ENCODE results near the gene BDKRB1.

Gene BDKRB1

DNA sequence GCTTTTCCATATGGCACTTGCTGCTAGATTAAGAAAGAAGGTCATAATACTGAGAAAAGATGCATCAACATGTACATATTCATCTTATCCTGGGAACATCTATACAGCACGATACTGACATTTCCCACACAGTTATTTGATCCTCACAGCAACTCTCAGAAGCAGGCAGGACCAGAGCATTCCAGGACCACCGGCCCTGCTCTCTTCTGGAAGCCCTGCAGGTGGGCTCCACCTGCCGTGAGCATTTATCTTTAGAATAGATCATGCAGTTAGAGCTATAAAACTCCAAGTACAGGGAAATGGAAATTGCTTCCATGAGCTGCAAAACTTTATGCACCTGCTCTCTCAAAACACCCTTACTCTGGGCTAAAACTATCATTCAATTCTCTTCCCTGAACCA, 5.5 kb upstream of the BDKRB1 start:
- H3K9me3 ChIP-seq (ENCODE audit: insufficient read depth, low read length), result no peaks in the 10 kb centered on the region
- no peaks in the 10 kb centered on the region for H3K79me2 ChIP-seq (ENCODE audit: insufficient read depth, low read length)
- H3K4me2 ChIP-seq (ENCODE audit: low read depth, low read length, poor library complexity, severe bottlenecking), result no peak overlapping the region
- no peaks in the 10 kb centered on the region for H3K9me2 ChIP-seq (replicated peaks; ENCODE audit: insufficient read depth, low read length)
- no peaks in the 10 kb centered on the region for H3F3A ChIP-seq (ENCODE audit: insufficient read depth)
- no peak overlapping the region for H2AFZ ChIP-seq (ENCODE audit: low read depth, low read length, severe bottlenecking)
- H3K27me3 ChIP-seq (ENCODE audit: low read length), result no peaks in the 10 kb centered on the region; the same call in 1 of the 2 replicates
- H3K9ac ChIP-seq (ENCODE audit: low read length), result no peak overlapping the region
- H3K36me3 ChIP-seq (ENCODE audit: low read length), result no peaks in the 10 kb centered on the region
- H3K27ac ChIP-seq (ENCODE audit: low read depth, low read length), result no peak overlapping the region
- H3K4me3 ChIP-seq (ENCODE audit: insufficient read depth, low read length, poor library complexity, severe bottlenecking), result no peak overlapping the region
- no peak for TF ChIP-seq EZH2phosphoT487 (conservative IDR thresholded peaks at IDR 0.05; ENCODE audit: low read length)
- TF ChIP-seq, protein P1, sequence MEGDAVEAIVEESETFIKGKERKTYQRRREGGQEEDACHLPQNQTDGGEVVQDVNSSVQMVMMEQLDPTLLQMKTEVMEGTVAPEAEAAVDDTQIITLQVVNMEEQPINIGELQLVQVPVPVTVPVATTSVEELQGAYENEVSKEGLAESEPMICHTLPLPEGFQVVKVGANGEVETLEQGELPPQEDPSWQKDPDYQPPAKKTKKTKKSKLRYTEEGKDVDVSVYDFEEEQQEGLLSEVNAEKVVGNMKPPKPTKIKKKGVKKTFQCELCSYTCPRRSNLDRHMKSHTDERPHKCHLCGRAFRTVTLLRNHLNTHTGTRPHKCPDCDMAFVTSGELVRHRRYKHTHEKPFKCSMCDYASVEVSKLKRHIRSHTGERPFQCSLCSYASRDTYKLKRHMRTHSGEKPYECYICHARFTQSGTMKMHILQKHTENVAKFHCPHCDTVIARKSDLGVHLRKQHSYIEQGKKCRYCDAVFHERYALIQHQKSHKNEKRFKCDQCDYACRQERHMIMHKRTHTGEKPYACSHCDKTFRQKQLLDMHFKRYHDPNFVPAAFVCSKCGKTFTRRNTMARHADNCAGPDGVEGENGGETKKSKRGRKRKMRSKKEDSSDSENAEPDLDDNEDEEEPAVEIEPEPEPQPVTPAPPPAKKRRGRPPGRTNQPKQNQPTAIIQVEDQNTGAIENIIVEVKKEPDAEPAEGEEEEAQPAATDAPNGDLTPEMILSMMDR (IDR thresholded peaks at IDR 0.05; ENCODE audit: insufficient read depth, low read length, poor library complexity, severe bottlenecking), result no peak
- H4K20me1 ChIP-seq (ENCODE audit: low read depth, low read length), result no peaks in the 10 kb centered on the region

DNA sequence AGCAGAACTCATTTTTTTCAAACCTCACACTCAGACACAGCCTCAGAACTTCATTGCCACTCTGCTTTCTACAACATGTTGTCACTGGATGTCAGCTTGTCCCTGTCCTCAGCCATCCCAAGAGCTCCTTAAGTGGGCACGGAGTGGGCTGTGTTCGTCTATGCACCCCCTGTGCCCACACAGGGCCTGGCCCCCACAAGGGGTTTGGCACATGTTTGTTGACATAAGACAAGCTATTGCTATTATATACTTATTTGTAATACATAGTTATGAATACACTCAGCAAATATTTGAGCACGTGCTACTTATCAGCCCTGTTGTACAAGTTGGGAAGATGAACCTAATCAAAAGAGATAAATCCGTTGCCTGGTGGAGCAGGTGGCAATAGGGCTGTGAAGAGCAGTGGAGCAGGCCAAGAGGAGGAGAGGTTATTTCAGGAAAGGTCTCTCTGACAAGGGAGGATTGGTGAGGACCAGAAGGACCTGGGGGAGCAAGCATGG, 4.3 kb upstream of the BDKRB1 start:
- H2AFZ ChIP-seq (ENCODE audit: low read depth, low read length, severe bottlenecking), result no peak overlapping the region
- H3K4me2 ChIP-seq (ENCODE audit: low read depth, low read length, poor library complexity, severe bottlenecking), result no peak overlapping the region
- no peaks in the 10 kb centered on the region for H4K20me1 ChIP-seq (ENCODE audit: low read depth, low read length)
- TF ChIP-seq, protein P1 (IDR thresholded peaks at IDR 0.05; ENCODE audit: insufficient read depth, low read length, poor library complexity, severe bottlenecking), result no peak
- TF ChIP-seq EZH2phosphoT487 (conservative IDR thresholded peaks at IDR 0.05; ENCODE audit: low read length), result no peak
- no peak overlapping the region for H3K9ac ChIP-seq (ENCODE audit: low read length)
- no peaks in the 10 kb centered on the region for H3K36me3 ChIP-seq (ENCODE audit: low read length)
- H3F3A ChIP-seq (ENCODE audit: insufficient read depth), result no peaks in the 10 kb centered on the region
- no peaks in the 10 kb centered on the region; the same call in 1 of the 2 replicates for H3K27me3 ChIP-seq (ENCODE audit: low read length)
- H3K9me3 ChIP-seq (ENCODE audit: insufficient read depth, low read length), result no peaks in the 10 kb centered on the region
- H3K9me2 ChIP-seq (replicated peaks; ENCODE audit: insufficient read depth, low read length), result no peaks in the 10 kb centered on the region
- no peak overlapping the region for H3K27ac ChIP-seq (ENCODE audit: low read depth, low read length)
- no peaks in the 10 kb centered on the region for H3K79me2 ChIP-seq (ENCODE audit: insufficient read depth, low read length)
- no peak overlapping the region for H3K4me3 ChIP-seq (ENCODE audit: insufficient read depth, low read length, poor library complexity, severe bottlenecking)

DNA sequence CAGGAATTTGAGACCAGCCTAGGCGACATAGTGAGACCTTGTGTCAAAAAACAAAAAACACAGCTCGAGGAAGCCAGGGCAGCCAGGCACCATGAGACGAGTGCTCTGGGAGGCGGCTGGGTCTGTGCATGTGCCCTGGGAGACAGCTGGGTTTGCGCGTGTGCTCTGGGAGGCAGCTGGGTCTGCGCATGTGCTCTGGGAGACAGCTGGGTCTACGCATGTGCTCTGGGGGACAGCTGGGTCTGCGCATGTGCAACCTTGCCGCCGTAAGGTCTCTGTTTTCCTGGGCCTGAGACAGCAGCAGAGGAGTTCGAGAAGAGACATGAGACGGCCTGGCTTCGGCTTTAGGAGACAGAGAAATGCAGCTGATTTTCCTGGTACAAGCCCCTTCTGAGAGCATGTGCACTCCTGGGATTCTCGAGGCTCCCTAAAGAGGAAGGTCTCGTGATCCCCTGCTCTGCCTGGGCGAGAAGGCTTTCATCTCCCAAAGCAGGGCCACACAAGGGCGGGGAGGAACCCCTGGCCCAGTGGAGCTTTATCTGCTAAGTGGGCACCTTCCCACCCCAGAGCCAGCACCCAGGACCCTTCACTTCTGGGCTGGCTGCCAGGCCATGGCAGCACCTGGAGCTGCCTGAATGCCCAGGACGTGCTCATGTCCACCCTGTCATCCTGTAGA, 3.5 kb upstream of the BDKRB1 start:
- H3K79me2 ChIP-seq (ENCODE audit: insufficient read depth, low read length), result no peaks in the 10 kb centered on the region
- H2AFZ ChIP-seq (ENCODE audit: low read depth, low read length, severe bottlenecking), result no peak overlapping the region
- no peaks in the 10 kb centered on the region for H4K20me1 ChIP-seq (ENCODE audit: low read depth, low read length)
- H3F3A ChIP-seq (ENCODE audit: insufficient read depth), result no peaks in the 10 kb centered on the region
- H3K9me3 ChIP-seq (ENCODE audit: insufficient read depth, low read length), result no peaks in the 10 kb centered on the region
- H3K9me2 ChIP-seq (replicated peaks; ENCODE audit: insufficient read depth, low read length), result no peaks in the 10 kb centered on the region
- H3K27ac ChIP-seq (ENCODE audit: low read depth, low read length), result no peak overlapping the region
- H3K9ac ChIP-seq (ENCODE audit: low read length), result no peak overlapping the region
- no peaks in the 10 kb centered on the region; the same call in 1 of the 2 replicates for H3K27me3 ChIP-seq (ENCODE audit: low read length)
- no peak overlapping the region for H3K4me3 ChIP-seq (ENCODE audit: insufficient read depth, low read length, poor library complexity, severe bottlenecking)
- no peaks in the 10 kb centered on the region for H3K36me3 ChIP-seq (ENCODE audit: low read length)
- TF ChIP-seq, protein P1 (IDR thresholded peaks at IDR 0.05; ENCODE audit: insufficient read depth, low read length, poor library complexity, severe bottlenecking), result no peak
- no peak for TF ChIP-seq EZH2phosphoT487 (conservative IDR thresholded peaks at IDR 0.05; ENCODE audit: low read length)
- no peak overlapping the region for H3K4me2 ChIP-seq (ENCODE audit: low read depth, low read length, poor library complexity, severe bottlenecking)
